Motor neuron (in vitro differentiated cells): ENCODE measurements around the gene VPS9D1. TPM values are rescaled to one million over a fixed set of nuclear protein-coding genes. Genes with fewer than 3 reads are reported as not detected.
A peak's percentile ranks its signal among the peaks of the same experiment; 100 is the strongest.
"Not testable (repeated sequence)": the region's sequence is repeated elsewhere in the genome, so short reads cannot be mapped to it uniquely, and the experiment has no call there.

Experiments used
- ATAC-seq, 8 experiments: fragments of 200-7000 bp; cut with Tn5 transposase; replicated peaks in 6 of 8; 2 replicates each; pipeline ENCODE4 v1.8.0; 2021; ENCODE audit warnings: mild to moderate bottlenecking in 8 of 8, moderate library complexity in 8 of 8
- H3K27ac ChIP-seq, 2 donors: fragments of 250-450 bp; sonication (Bioruptor Pico); 2 replicates each; pipeline ENCODE4 v1.9.0; 2021; ENCODE audit warnings: antibody characterized with exemption in 2 of 2, mild to moderate bottlenecking in 2 of 2, moderate library complexity in 1 of 2
- H3K4me1 ChIP-seq, 2 donors: fragments of 250-450 bp; sonication (Bioruptor Pico); replicated peaks in 1 of 2; 2 replicates each; pipeline ENCODE4 v1.6.1; 2021; ENCODE audit warnings: antibody characterized with exemption in 2 of 2, mild to moderate bottlenecking in 2 of 2, moderate library complexity in 1 of 2
- H3K4me3 ChIP-seq, 5 donors: fragments of 250-450 bp; sonication (Bioruptor Pico); 2 replicates each; pipeline ENCODE4 v1.9.0; 2021; ENCODE audit warnings: antibody characterized with exemption in 5 of 5, mild to moderate bottlenecking in 5 of 5, moderate library complexity in 4 of 5
- WGBS, 10 experiments: fragments of 450-650 bp; shearing (Covaris generic); methylation state at CpG; one replicate each; pipeline ENCODE4 v1.0.0; 2022; 5-methylcytosine and 5-hydroxymethylcytosine counted together
- in situ Hi-C, 9 experiments: fragments of 400-800 bp; cut with MboI; loops; one replicate each; pipeline ENCODE4 v1.15.0; 2021; ENCODE audit warnings: low sequenced_read_pairs in 9 of 9, low pct_unique_long_range_greater_than_20kb in 2 of 9; ENCODE audit not compliant: unreplicated experiment in 9 of 9
- total RNA-seq, 8 experiments: library from RNA; unstranded; fragments of 300-600 nt; gene quantifications; 2 replicates each; pipeline versions ENCODE4 v1.2.3 to v1.2.4, GENCODE V29; 2022

VPS9D1 gene
- total RNA-seq, 8 experiments from 2014 or later, result 4.5 to 14.6 (median 8.9) TPM

DNA sequence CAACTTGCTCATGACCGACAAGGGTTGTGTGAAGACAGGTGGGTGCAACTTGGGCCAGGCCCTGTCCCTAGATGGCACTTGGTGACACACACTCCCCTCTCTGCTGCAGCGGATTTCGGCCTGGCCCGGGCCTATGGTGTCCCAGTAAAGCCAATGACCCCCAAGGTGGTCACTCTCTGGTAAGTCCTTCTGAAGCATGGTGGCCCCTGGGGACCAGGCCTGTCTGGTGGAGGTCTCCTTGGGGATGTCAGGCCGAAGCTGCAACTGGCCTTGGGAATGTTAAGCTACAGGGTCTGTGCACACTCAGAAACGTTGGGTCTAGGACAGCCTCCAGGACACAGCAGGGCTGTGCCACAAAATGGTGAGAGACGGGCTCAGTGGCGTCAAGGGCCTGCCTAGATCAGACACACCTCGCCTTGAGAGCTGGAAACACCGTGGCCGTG, 27.4 kb downstream of the VPS9D1 start:
- no peak overlapping the region for H3K4me3 ChIP-seq
- ATAC-seq, result no peak
- WGBS, 10 experiments, result 0 to 100% (median 82%) methylated on average over 1 to 7 of the region's 11 CpGs; no CpG with 5 or more reads in 2 of the 10 experiments
- H3K4me1 ChIP-seq, result no peaks in the 10 kb centered on the region
- no peak overlapping the region for H3K27ac ChIP-seq
- in situ Hi-C loops, result no loop called here

DNA sequence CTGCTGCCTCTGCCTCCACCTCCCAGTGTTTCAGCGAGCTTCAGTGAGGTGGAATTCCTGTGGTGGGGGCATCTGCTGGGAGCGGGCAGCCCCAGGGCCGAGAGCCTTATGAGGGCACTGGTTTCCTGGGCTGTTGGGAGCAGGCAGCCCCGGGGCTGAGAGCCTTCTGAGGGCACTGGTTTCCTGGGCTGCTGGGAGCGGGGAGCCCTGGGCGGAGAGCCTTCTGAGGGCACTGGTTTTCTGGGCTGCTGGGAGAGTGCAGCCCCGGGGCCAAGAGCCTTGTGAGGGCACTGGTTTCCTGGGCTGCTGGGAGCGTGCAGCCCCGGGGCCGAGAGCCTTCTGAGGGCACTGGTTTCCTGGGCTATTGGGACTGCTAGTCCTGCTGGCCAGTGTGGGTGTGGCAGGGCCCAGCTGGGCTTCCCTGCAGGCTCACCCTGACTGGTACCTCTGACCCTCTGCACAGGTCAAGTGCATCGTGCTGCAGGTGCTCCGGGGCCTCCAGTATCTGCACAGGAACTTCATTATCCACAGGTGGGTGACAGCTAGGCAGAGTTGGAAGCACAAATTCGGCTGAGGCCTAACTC, 28.6 kb downstream of the VPS9D1 start:
- Histone ChIP-seq H3K27ac (no peak overlapping the region), H3K4me3 (no peak overlapping the region), H3K4me1 (peaks cover 5 to 6% of the 10 kb centered on the region in 2 donors)
- WGBS, 10 experiments, result 76 to 100% (median 98%) methylated on average over 2 to 11 of the region's 13 CpGs; no CpG with 5 or more reads in 4 of the 10 experiments
- ATAC-seq, result no peak
- in situ Hi-C loops, result no loop called here

DNA sequence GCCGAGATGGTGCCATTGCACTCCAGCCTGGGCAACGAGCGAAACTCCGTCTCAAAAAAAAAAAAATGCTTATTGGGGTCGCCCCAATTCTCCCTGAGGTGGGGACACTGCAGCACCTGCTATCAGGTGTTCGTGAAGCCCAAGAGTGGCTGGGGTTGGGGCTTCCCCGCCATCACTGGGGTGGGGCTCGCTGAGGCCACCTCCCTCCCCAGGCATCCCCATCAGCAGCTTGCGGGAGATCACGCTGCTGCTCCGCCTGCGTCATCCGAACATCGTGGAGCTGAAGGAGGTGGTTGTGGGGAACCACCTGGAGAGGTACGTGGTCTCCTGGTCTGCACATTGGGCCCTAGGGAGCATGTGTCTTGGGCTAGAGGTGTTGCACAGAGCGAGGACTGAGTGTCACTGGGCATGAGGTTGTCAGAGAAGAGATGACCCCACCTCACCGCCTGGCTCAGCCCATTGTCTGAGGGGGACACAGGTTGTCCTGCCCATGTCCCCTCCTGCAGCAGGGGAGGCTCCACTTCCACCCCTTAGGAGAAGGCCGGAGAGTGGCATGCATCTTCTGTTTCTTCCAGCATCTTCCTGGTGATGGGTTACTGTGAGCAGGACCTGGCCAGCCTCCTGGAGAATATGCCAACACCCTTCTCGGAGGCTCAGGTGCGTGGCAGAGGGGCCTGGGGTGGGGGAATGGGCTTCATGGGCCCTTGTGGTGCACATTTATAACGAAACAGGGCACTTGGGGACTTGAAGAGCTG, 29.3 kb downstream of the VPS9D1 start:
- in situ Hi-C loops, result no loop called here
- WGBS, 10 experiments, result 76 to 100% (median 100%) methylated on average over 1 to 3 of the region's 21 CpGs; no CpG with 5 or more reads in 7 of the 10 experiments
- no peak for ATAC-seq
- Histone ChIP-seq H3K4me1 (peaks cover 5 to 6% of the 10 kb centered on the region in 2 donors), H3K4me3 (no peak overlapping the region), H3K27ac (no peak overlapping the region)

DNA sequence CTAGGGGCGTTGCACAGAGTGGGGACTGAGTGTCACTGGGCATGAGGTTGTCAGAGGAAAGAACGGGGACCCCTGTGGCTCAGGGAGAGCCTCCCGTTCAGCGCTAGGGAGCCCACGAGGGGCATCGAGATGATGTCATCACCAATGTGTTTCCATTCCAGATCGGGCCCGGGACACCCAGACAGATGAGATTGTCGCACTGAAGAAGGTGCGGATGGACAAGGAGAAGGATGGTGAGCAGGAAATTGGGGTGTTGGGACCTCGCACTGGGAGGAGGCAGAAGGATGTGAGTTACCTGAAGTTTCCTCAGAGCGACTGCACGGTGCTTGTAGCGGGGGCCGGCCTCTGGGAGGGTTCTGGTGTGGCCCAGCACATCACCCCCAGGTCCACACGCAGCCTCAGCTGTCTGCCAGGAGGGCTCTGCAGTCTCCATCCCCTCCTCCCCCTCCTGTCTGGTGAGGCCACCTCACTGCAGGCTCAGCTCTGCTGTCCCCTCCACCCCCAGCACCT, 30.3 kb downstream of the VPS9D1 start:
- WGBS, 10 experiments, result 91 to 100% (median 100%) methylated on average over 1 to 12 of the region's 16 CpGs; no CpG with 5 or more reads in 6 of the 10 experiments
- no peak for ATAC-seq
- Histone ChIP-seq H3K27ac (no peak overlapping the region), H3K4me1 (peaks cover 5 to 6% of the 10 kb centered on the region in 2 donors), H3K4me3 (no peak overlapping the region)
- in situ Hi-C loops, result no loop called here

DNA sequence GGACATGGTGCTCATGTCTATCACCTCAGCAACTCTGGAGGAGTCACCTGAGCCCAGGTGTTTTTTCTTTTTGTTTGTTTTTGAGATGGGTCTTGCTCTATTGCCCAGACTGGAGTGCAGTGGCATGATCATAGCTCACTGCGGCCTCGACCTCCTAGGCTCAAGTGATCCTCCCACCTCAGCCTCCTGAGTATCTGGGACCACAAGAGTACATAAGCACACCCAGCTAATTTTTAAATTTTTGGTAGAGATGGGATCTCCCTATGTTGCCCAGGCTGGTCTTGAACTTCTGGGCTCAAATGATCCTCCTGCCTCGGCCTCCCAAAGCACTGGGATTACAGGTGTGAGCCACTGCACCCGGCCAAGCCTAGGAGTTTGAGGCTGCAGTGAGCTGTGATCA, 31.1 kb downstream of the VPS9D1 start:
- 90 to 100% (median 100%) methylated on average over 2 to 4 of the region's 4 CpGs; no CpG with 5 or more reads in 3 of the 10 experiments for WGBS, 10 experiments
- in situ Hi-C loops, H3K4me1 ChIP-seq, H3K4me3 ChIP-seq, ATAC-seq, H3K27ac ChIP-seq: not testable (repeated sequence)

DNA sequence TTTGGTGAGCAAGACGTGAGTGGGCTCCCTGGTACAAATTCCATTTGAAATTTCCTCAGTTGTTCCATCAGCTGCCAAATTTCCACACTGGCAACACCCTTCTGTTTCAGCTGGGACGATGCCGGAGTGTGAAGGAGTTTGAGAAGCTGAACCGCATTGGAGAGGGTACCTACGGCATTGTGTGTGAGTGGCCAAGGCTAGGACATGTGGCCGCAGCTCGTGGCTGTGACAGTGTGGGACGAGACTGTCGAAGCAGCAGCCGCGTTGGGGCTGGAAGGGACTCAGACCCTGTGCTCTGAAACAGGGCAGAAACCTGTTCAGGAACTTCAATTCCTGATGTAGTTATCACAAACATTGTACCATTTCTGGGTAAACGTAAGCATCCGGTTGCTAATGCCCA, 31.6 kb downstream of the VPS9D1 start:
- in situ Hi-C loops, result no loop called here
- WGBS, 10 experiments, result 80 to 100% (median 97%) methylated on average over 1 to 8 of the region's 13 CpGs; no CpG with 5 or more reads in 1 of the 10 experiments

DNA sequence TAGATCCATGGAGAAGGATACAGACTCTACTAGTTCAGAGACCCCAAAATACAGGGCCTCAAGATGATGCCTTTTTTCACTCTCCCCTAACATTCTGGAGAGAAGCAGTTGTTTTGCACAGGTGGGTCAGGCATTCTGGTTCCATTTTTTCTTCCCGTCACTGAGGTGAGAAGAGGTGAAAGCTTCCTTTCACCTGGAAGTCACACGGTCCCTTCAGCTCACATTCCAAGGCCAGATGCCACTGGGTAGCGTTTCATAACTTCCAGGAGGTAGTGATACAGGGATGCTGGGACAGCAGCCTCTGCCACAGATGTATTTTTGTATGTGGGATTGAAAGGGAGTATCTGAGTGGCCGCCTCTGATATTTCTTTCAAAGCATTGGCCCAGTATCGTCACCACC, 32.3 kb downstream of the VPS9D1 start:
- ATAC-seq, result no peak
- Histone ChIP-seq H3K4me3 (no peak overlapping the region), H3K27ac (no peak overlapping the region), H3K4me1 (peaks cover 5 to 6% of the 10 kb centered on the region in 2 donors)
- 73 to 100% (median 100%) methylated on average over 1 to 3 of the region's 5 CpGs; no CpG with 5 or more reads in 5 of the 10 experiments for WGBS, 10 experiments
- in situ Hi-C loops, result no loop called here

More for the DNA sequence above, 31.6 kb downstream of the VPS9D1 start:
- ATAC-seq, result no peak
- H3K4me3 ChIP-seq, result no peak overlapping the region
- peaks cover 5 to 6% of the 10 kb centered on the region in 2 donors for H3K4me1 ChIP-seq
- no peak overlapping the region for H3K27ac ChIP-seq

DNA sequence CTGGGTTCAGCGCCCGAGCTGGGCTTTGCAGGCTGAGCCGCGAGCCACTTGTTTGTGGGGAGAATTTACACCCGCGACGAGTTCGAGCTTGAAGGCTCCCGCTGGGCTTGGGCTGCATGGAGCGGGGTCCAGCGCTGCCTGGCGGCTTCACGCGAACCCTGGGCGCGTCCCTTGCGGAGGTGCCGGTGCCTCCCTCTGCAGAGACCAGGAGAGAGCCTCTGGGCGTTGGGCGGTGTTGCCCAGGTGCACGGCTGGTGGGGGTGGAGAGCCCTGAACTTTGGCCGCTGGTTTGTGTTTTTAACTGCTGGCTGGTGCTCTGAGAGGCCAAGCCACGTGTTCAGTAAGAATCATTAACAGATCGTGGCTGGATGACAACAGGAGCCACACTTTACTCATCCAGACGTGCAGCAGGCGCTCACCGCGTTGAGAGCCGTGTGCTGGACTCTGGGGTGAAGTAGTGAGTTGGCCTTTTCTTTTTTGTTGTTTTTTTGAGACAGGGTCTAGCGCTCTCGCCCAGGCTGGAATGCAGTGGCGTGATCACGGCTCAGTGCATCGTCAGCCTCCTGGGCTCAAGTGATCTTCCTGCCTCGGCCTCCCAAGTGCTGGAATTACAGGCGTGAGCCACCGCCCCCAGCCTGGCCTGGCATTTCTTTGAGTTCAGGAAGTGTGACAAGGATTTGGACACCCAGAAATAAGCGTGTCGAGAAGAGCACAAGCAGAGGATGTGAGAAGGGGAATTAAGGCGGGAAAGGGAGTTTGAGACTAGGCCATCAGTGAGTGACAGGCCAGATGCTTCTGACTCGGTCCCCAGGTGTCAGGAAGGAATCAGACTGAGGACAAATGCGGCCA, 33.4 kb downstream of the VPS9D1 start:
- peak; percentile 54 to 64 (median 60) for ATAC-seq
- 0 to 100% (median 20%) methylated on average over 1 to 24 of the region's 42 CpGs; no CpG with 5 or more reads in 2 of the 10 experiments for WGBS, 10 experiments
- H3K4me3 ChIP-seq, result peak overlapping the region; percentile 56 to 98 (median 84)
- H3K27ac ChIP-seq, result peak overlapping the region; percentile 85 to 89
- in situ Hi-C loops, result no loop called here
- peaks cover 5 to 6% of the 10 kb centered on the region in 2 donors for H3K4me1 ChIP-seq

DNA sequence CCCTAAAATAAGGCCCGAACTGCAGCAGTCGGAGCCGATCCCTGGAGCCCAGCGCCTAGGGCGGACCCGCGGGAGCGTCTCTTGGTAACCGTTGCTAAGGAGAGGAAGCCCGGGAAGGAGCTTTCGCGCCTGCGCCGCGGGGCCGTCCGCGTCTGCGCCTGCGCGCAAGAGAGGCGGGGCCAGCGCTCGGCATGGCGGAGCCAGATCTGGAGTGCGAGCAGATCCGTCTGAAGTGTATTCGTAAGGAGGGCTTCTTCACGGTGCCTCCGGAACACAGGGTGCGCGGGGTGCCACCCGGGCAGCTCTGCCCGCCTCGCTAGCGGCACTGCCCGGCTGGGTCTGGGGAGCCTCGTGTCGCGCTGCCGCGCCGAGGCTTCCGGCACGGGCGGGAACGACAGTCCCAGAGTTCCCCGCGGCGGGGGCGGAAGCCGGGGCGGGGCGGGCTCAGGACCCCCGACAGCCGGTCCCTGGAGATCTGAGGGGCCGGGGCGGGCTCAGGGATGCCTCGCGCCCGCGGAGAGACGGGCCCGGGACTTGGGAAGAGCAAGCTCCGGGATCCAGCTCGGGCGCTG, 34.1 kb downstream of the VPS9D1 start, which contains the start of gene CDK10:
CDK10 (plus strand) TSS at position 170 of the 572 bp plus-strand sequence; CDS start at position 192, 22 bp downstream.
- in situ Hi-C loops, result no loop called here
- peak within 1 kb of the TSS; percentile 85 to 89 for H3K27ac ChIP-seq
- H3K4me1 ChIP-seq, result peaks cover 5 to 6% of the 10 kb centered on the region in 2 donors
- H3K4me3 ChIP-seq, result peak within 1 kb of the TSS; percentile 56 to 98 (median 84)
- peak; percentile 84 to 91 (median 87) for ATAC-seq
- 0% methylated on average over 4 to 7 of the region's 67 CpGs; no CpG with 5 or more reads in 5 of the 10 experiments for WGBS, 10 experiments

DNA sequence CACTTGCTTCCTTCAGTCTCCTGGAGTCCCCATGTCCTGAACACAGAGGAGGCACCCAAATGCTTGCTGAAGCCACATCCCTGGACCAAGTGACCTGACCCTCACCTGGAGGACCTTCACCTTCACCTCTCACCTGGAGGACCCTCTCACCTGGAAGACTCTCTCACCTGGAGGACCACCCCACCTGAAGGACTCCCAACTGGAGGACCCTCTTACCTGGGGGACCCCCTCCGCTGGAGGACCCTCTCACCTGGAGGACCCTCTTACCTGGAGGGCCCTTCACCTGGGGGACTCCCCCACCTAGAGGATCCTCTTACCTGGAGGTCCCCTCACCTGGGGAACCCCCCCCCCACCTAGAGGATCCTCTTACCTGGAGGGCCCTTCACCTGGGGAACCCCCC, 34.8 kb downstream of the VPS9D1 start:
- H3K4me1 ChIP-seq, result peaks cover 5 to 6% of the 10 kb centered on the region in 2 donors
- H3K27ac ChIP-seq, result no peak overlapping the region
- in situ Hi-C loops, result no loop called here
- no peak for ATAC-seq
- H3K4me3 ChIP-seq, result no peak overlapping the region
- WGBS, 10 experiments, result 88 to 100% methylated on average over 1 of the region's 1 CpG; no CpG with 5 or more reads in 8 of the 10 experiments

DNA sequence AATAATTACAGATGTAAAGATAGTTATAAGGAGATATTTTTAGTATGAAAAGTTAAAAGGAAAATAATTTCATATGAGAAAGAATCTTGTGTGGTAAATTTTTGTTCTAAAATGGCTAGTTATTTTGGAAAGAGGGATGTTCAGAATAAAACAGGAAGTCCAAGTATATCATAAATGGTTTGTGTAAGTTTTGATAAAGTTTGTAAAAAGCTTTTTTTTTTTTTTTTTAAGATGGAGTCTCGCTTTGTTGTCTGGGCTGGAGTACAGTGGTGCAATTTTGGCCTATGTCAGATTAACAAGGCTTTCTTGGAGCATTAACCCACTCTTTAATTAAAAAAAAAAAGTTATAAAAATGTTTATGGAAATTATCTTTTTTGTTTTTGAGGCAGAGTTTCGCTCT, 42.4 kb downstream of the VPS9D1 start:
- H3K4me3 ChIP-seq, result no peak overlapping the region
- H3K4me1 ChIP-seq, result no peaks in the 10 kb centered on the region
- in situ Hi-C loops, result no loop called here
- 80 to 100% (median 88%) methylated on average over 1 to 2 of the region's 2 CpGs for WGBS, 10 experiments
- no peak overlapping the region for H3K27ac ChIP-seq
- ATAC-seq, result no peak

DNA sequence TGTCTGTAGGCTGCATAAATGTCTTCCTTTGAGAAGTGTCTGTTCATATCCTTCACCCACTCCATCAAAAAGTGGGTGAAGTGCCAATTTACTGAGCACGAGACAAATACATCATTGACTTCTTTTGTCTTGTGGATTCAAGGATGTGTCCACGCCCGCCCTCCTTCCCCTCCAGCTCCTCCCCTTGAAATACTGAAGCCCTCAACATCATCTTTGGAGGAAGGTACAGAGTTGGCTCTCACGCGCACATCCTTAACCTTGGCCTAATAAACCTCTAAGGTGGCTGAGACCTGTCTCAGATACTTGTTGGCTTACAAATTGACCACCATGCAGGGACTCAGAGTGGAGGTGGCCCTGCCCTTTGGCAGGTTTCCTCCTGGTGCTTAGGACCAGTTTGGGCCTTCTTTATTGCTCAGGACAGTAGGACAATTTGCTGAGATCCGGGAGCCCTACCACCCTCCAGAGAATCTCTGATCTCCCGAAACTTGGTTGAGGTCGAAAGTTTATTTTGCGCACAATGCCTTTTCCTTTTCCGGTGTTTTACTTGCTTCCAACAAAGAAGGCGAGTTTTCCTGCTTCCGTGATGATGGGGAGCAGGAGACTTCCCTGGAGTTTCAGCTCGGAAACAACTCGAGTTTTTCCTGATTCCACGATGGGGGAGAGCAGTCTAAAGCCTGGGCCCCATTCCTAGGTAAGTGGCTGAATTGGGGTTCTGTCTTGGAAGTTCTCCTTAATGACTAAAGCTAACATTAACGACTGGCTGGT, 48.3 kb downstream of the VPS9D1 start:
- in situ Hi-C loops, result no loop called here
- WGBS, 10 experiments, result 48 to 100% (median 88%) methylated on average over 1 to 13 of the region's 16 CpGs; no CpG with 5 or more reads in 1 of the 10 experiments
- Histone ChIP-seq H3K4me1 (no peaks in the 10 kb centered on the region), H3K4me3 (no peak overlapping the region), H3K27ac (no peak overlapping the region)
- ATAC-seq, result no peak
